AG04450 (cell line): ENCODE data around the gene AP4E1. TPM values are rescaled to one million over a fixed set of nuclear protein-coding genes. Genes with fewer than 3 reads are reported as not detected.

Experiments used
- CTCF ChIA-PET: fragments of 300-600, 350-600 bp; formaldehyde crosslinking; extraction: SDS; loops from one replicate; lab custom pipeline; 2022; ENCODE audit warnings: antibody characterized with exemption, inconsistent platforms; lab: Charles Lee
- POLR2A ChIA-PET: fragments of 350-600 bp; formaldehyde crosslinking; extraction: SDS; loops from one replicate; lab custom pipeline; 2021; ENCODE audit warnings: antibody characterized with exemption, inconsistent platforms; lab: Yijun Ruan, JAX
- DNase-seq: peaks from one replicate; pipeline ENCODE4 v3.0.0-alpha.2; 2011; ENCODE audit warnings: low read depth, low spot score
- H3K27ac ChIP-seq: one replicate; pipeline ENCODE4 v1.5.1; 2012; ENCODE audit warnings: low read depth, low read length, control low read depth
- H3K27me3 ChIP-seq: one replicate; pipeline ENCODE4 v1.6.0; 2012; ENCODE audit warnings: low read length; ENCODE audit not compliant: control insufficient read depth, insufficient read depth
- H3K4me3 ChIP-seq: 2 replicates; pipeline ENCODE4 v1.5.1; 2011; ENCODE audit warnings: mild to moderate bottlenecking, low read depth, low read length, control low read depth
- H3K9me3 ChIP-seq: 2 replicates; pipeline ENCODE4 v1.5.1; 2012; ENCODE audit warnings: low read length; ENCODE audit not compliant: control insufficient read depth, insufficient read depth
- CTCF ChIP-seq: IDR thresholded peaks from 2 replicates; pipeline ENCODE4 v1.5.1; 2011; ENCODE audit warnings: low read depth, low read length, control low read depth, inconsistent platforms
- polyA plus RNA-seq: library from polyadenylated mRNA; depleted of rRNA; stranded (reverse); fragments of >200 nt; gene quantifications from 2 replicates; pipeline ENCODE4 v1.2.3, GENCODE V29; 2011

Gene AP4E1
- polyA plus RNA-seq, 1 experiment, result 4.5 TPM

GRCh38 chr15:50993598-50993997, 85.1 kb downstream of the AP4E1 start:
- POLR2A ChIA-PET, result no interaction called here
- Histone ChIP-seq H3K9me3 (no peaks in the 10 kb centered on the region), H3K4me3 (no peak overlapping the region), H3K27ac (no peak overlapping the region), H3K27me3 (no peaks in the 10 kb centered on the region)
- CTCF ChIA-PET, result no interaction called here
- DNase-seq, result no peak
- no peak for TF ChIP-seq CTCF

- ChIA-PET POLR2A (no interaction called here), CTCF (no interaction called here)
- H3K4me3 ChIP-seq, result no peak overlapping the region
- no peak overlapping the region for H3K27ac ChIP-seq
- TF ChIP-seq CTCF, result no peak
- peak; percentile 4 for DNase-seq
- no peaks in the 10 kb centered on the region for H3K9me3 ChIP-seq
- H3K27me3 ChIP-seq, result no peaks in the 10 kb centered on the region
These were observed 88.2 kb downstream of the AP4E1 start for GRCh38 chr15:50996641-50997040.

GRCh38 chr15:50997371-50998051, 89.0 kb downstream of the AP4E1 start:
- Histone ChIP-seq H3K4me3 (no peak overlapping the region), H3K27ac (no peak overlapping the region), H3K27me3 (no peaks in the 10 kb centered on the region), H3K9me3 (no peaks in the 10 kb centered on the region)
- ChIA-PET CTCF (no interaction called here), POLR2A (no interaction called here)
- no peak for TF ChIP-seq CTCF
- DNase-seq, result no peak

- no peak for DNase-seq
- ChIA-PET POLR2A (no interaction called here), CTCF (no interaction called here)
- Histone ChIP-seq H3K4me3 (no peak overlapping the region), H3K9me3 (no peaks in the 10 kb centered on the region), H3K27ac (no peak overlapping the region), H3K27me3 (no peaks in the 10 kb centered on the region)
- no peak for TF ChIP-seq CTCF
These were observed 95.6 kb downstream of the AP4E1 start for GRCh38 chr15:51004103-51004551.

- ChIA-PET POLR2A (no interaction called here), CTCF (no interaction called here)
- Histone ChIP-seq H3K27me3 (no peaks in the 10 kb centered on the region), H3K4me3 (no peak overlapping the region), H3K27ac (no peak overlapping the region), H3K9me3 (no peaks in the 10 kb centered on the region)
- no peak for DNase-seq
- no peak for TF ChIP-seq CTCF
These were observed 98.0 kb downstream of the AP4E1 start for GRCh38 chr15:51006336-51006985.
